H1 (cell line): ENCODE measurements around the gene SLC5A8.

ENCODE experiments used
- CHD2 ChIP-seq: IDR thresholded peaks from 2 replicates; pipeline ENCODE4 v1.6.1; 2012; ENCODE audit warnings: low read length, improper control_type of control experiment
- CREB1 ChIP-seq: IDR thresholded peaks from 2 replicates; pipeline ENCODE4 v1.6.1; 2012; ENCODE audit warnings: inconsistent platforms
- CTCF ChIP-seq, 3 experiments: IDR thresholded peaks; 1 replicate in 2 of 3; 2 replicates in 1 of 3; pipeline versions ENCODE4 v1.5.1 to v1.6.1; 2011; ENCODE audit warnings: low read length in 3 of 3, mild to moderate bottlenecking in 3 of 3, inconsistent platforms in 2 of 3, low read depth in 1 of 3, moderate library complexity in 1 of 3; ENCODE audit not compliant: insufficient read depth in 1 of 3; ENCODE audit errors: control extremely low read depth in 1 of 3
- EZH2 ChIP-seq: fragments of 200-600 bp; sonication (generic); IDR thresholded peaks from 2 replicates; pipeline ENCODE4 v1.7.1; 2012; ENCODE audit warnings: low read depth, mild to moderate bottlenecking, moderate library complexity, low read length, inconsistent platforms; ENCODE audit not compliant: severe bottlenecking
- HDAC2 ChIP-seq, 2 experiments: fragments of 300-600 bp in 1 of 2; sonication (generic) in 1 of 2; IDR thresholded peaks; 2 replicates each; pipeline ENCODE4 v1.6.1; 2011 to 2012; ENCODE audit warnings: low read depth in 2 of 2, low read length in 2 of 2, mild to moderate bottlenecking in 2 of 2, moderate library complexity in 2 of 2, borderline replicate concordance in 1 of 2, inconsistent platforms in 1 of 2
- MAFK ChIP-seq: IDR thresholded peaks from 2 replicates; pipeline ENCODE4 v1.6.1; 2012; ENCODE audit warnings: low read depth, mild to moderate bottlenecking, improper control_type of control experiment, low read length
- POLR2A ChIP-seq, 2 experiments: IDR thresholded peaks; 1 replicate in 1 of 2; 2 replicates in 1 of 2; pipeline ENCODE4 v1.6.1; 2011; ENCODE audit warnings: low read depth in 2 of 2, low read length in 2 of 2, mild to moderate bottlenecking in 2 of 2; ENCODE audit errors: control extremely low read depth in 1 of 2
- RNF2 ChIP-seq: fragments of 200-900, 300-1000 bp; sonication (generic); IDR thresholded peaks from 2 replicates; pipeline ENCODE4 v1.7.1; 2016; ENCODE audit warnings: borderline replicate concordance, low read depth, mild to moderate bottlenecking, antibody characterized with exemption, low read length; ENCODE audit not compliant: poor library complexity, severe bottlenecking; ENCODE audit errors: missing control alignments
- SIN3A ChIP-seq, 2 experiments: IDR thresholded peaks in 1 of 2; conservative IDR thresholded peaks in 1 of 2; 2 replicates each; pipeline ENCODE4 v1.6.1; 2011 to 2012; ENCODE audit warnings: low read length in 2 of 2, improper control_type of control experiment in 1 of 2, low read depth in 1 of 2, mild to moderate bottlenecking in 1 of 2
- SIRT6 ChIP-seq: IDR thresholded peaks from one replicate; pipeline ENCODE4 v1.7.1; 2012; ENCODE audit warnings: low read length, inconsistent platforms
- TBP ChIP-seq: IDR thresholded peaks from 2 replicates; pipeline ENCODE4 v1.6.1; 2011; ENCODE audit warnings: low read depth, low read length, improper control_type of control experiment
- TCF12 ChIP-seq: IDR thresholded peaks from 2 replicates; pipeline ENCODE4 v1.6.1; 2011; ENCODE audit warnings: low read depth, mild to moderate bottlenecking, low read length
- USF2 ChIP-seq: IDR thresholded peaks from 2 replicates; pipeline ENCODE4 v1.6.1; 2011; ENCODE audit warnings: low read length, improper control_type of control experiment
- ZNF274 ChIP-seq: IDR thresholded peaks from 2 replicates; pipeline ENCODE4 v1.7.0; 2012; ENCODE audit warnings: low read length, borderline replicate concordance; ENCODE audit errors: extremely low read depth

- TF ChIP-seq TBP (no peak), EZH2 (no peak), CTCF (IDR thresholded peaks at IDR 0.05; ENCODE audit: control extremely low read depth in 1 of 3, insufficient read depth in 1 of 3, low read depth in 1 of 3, low read length in 3 of 3) (no peak), HDAC2 (IDR thresholded peaks at IDR 0.05; ENCODE audit: borderline replicate concordance in 1 of 2, low read depth in 2 of 2, low read length in 2 of 2) (no peak), CHD2 (no peak), MAFK (no peak), SIRT6 (no peak), ZNF274 (no peak), POLR2A (IDR thresholded peaks at IDR 0.05; ENCODE audit: control extremely low read depth in 1 of 2, low read depth in 2 of 2, low read length in 2 of 2) (no peak), CREB1 (no peak), USF2 (no peak), TCF12 (no peak), SIN3A (conservative IDR thresholded peaks at IDR 0.05 in 1 of 2, IDR thresholded peaks at IDR 0.05 in 1 of 2; ENCODE audit: low read depth in 1 of 2, low read length in 2 of 2) (no peak), RNF2 (no peak)
Measured at GRCh38 chr12:101200145-101200544, 9.9 kb downstream of the SLC5A8 start.
